Thoracic aorta (tissue), 2 donors: ENCODE measurements around the gene LIMS4. TPM values are rescaled to one million over a fixed set of nuclear protein-coding genes. Genes with fewer than 3 reads are reported as not detected.
"Not testable (repeated sequence)": the region's sequence is repeated elsewhere in the genome, so short reads cannot be mapped to it uniquely, and the experiment has no call there.

Source experiments
- ATAC-seq: fragments of 150-250 bp; one replicate; pipeline ENCODE4 v1.8.0; 2017; ENCODE audit warnings: low read depth; ENCODE audit not compliant: insufficient number of reproducible peaks, low FRiP score
- DNase-seq: peaks from one replicate; pipeline ENCODE4 v3.0.0-alpha.2; 2020; ENCODE audit warnings: low spot score
- H3K27ac ChIP-seq, 2 donors: fragments of 200-600 bp; sonication (generic); 1 replicate in 1 of 2; 2 replicates in 1 of 2; pipeline ENCODE4 v1.5.1; 2016; ENCODE audit warnings: mild to moderate bottlenecking in 2 of 2, moderate library complexity in 2 of 2
- H3K27me3 ChIP-seq: fragments of 200-600 bp; sonication (generic); replicated peaks from 2 replicates; pipeline ENCODE4 v1.6.0; 2016; ENCODE audit warnings: mild to moderate bottlenecking; ENCODE audit not compliant: insufficient read depth
- H3K36me3 ChIP-seq: fragments of 200-600 bp; sonication (generic); one replicate; pipeline ENCODE4 v1.5.1; 2016
- H3K4me1 ChIP-seq, 2 donors: fragments of 200-600 bp; sonication (generic); 1 replicate in 1 of 2; 2 replicates in 1 of 2; pipeline versions ENCODE4 v1.5.1 to v1.6.0; 2016; ENCODE audit warnings: low read depth in 2 of 2, mild to moderate bottlenecking in 1 of 2; ENCODE audit not compliant: control insufficient read depth in 1 of 2
- H3K4me3 ChIP-seq: fragments of 200-600 bp; sonication (generic); 2 replicates; pipeline ENCODE4 v1.5.1; 2016; ENCODE audit warnings: mild to moderate bottlenecking
- H3K9me3 ChIP-seq: fragments of 200-600 bp; sonication (generic); 2 replicates; pipeline ENCODE4 v1.5.1; 2016
- total RNA-seq, 2 donors: library from RNA; depleted of rRNA; stranded (reverse); fragments of >200 nt; gene quantifications; one replicate each; pipeline versions ENCODE4 v1.1.0 to v1.2.3, GENCODE V29; 2016

The LIMS4 gene
- total RNA-seq, 2 donors from 2014 or later, result 24.6 to 66.8 TPM

GRCh38 chr2:110399378-110399777 lies 73.2 kb downstream of the LIMS4 start:
- H3K9me3 ChIP-seq, DNase-seq, H3K27ac ChIP-seq, H3K36me3 ChIP-seq, H3K4me1 ChIP-seq, H3K4me3 ChIP-seq, ATAC-seq, H3K27me3 ChIP-seq: not testable (repeated sequence)

- H3K36me3 ChIP-seq, H3K4me1 ChIP-seq, ATAC-seq, H3K4me3 ChIP-seq, H3K27ac ChIP-seq, H3K9me3 ChIP-seq, H3K27me3 ChIP-seq, DNase-seq: not testable (repeated sequence)
These were observed 76.6 kb downstream of the LIMS4 start for GRCh38 chr2:110395990-110396389.

Other genes with a start within 250 kb of the LIMS4 start
- 100 to 1,000 TPM; 127 to 183 TPM for gene RGPD6, start 104.4 kb upstream of the LIMS4 start, total RNA-seq
- under 1 TPM; 0.27 to 0.49 TPM for gene BUB1, start 205.2 kb upstream of the LIMS4 start, total RNA-seq